A673 (cell line): ENCODE data around the gene HSPE1.

Experiments
- EZH2 ChIP-seq: fragments of 200-600 bp; sonication (generic); IDR thresholded peaks from 2 replicates; pipeline ENCODE4 v1.6.1; 2017; ENCODE audit warnings: borderline replicate concordance, low read depth, mild to moderate bottlenecking, mixed read lengths, antibody characterized with exemption, low read length; ENCODE audit not compliant: poor library complexity, severe bottlenecking
- TF ChIP-seq, protein P1 (sequence below): fragments of 300-800, 200-600 bp; sonication (generic); conservative IDR thresholded peaks from 2 replicates; pipeline ENCODE4 v1.5.1; 2017; ENCODE audit warnings: low read depth, mild to moderate bottlenecking, antibody characterized with exemption, low read length, moderate library complexity, mixed read lengths

GRCh38 chr2:197514754-197515153, 14.6 kb downstream of the HSPE1 start:
- TF ChIP-seq, protein P1, sequence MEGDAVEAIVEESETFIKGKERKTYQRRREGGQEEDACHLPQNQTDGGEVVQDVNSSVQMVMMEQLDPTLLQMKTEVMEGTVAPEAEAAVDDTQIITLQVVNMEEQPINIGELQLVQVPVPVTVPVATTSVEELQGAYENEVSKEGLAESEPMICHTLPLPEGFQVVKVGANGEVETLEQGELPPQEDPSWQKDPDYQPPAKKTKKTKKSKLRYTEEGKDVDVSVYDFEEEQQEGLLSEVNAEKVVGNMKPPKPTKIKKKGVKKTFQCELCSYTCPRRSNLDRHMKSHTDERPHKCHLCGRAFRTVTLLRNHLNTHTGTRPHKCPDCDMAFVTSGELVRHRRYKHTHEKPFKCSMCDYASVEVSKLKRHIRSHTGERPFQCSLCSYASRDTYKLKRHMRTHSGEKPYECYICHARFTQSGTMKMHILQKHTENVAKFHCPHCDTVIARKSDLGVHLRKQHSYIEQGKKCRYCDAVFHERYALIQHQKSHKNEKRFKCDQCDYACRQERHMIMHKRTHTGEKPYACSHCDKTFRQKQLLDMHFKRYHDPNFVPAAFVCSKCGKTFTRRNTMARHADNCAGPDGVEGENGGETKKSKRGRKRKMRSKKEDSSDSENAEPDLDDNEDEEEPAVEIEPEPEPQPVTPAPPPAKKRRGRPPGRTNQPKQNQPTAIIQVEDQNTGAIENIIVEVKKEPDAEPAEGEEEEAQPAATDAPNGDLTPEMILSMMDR, result no peak
- no peak for TF ChIP-seq EZH2
